ENCODE data around the gene SH3BP2. TPM values are rescaled to one million over a fixed set of nuclear protein-coding genes. Genes with fewer than 3 reads are reported as not detected.

The SH3BP2 gene
- polyA plus RNA-seq, 1 donor: 45.9 TPM

GRCh38 chr4:2863649-2864048 lies 70.8 kb downstream of the SH3BP2 start:
- no peaks in the 10 kb centered on the region for H3K27me3 ChIP-seq (ENCODE audit: control insufficient read depth, insufficient read depth, low read length)
- H3K27ac ChIP-seq (ENCODE audit: low read length): no peak overlapping the region
- peaks cover 56% of the 10 kb centered on the region for H3K4me1 ChIP-seq (ENCODE audit: control insufficient read depth, insufficient read depth, low read length)
- no peaks in the 10 kb centered on the region for H3K9me3 ChIP-seq (ENCODE audit: control insufficient read depth, low read depth, low read length)
- H3K4me3 ChIP-seq (ENCODE audit: low read length): no peak overlapping the region
- H3K36me3 ChIP-seq (ENCODE audit: control insufficient read depth, insufficient read depth, low read length): no peaks in the 10 kb centered on the region
- no peak for DNase-seq

GRCh38 chr4:2865196-2865780 lies 72.4 kb downstream of the SH3BP2 start:
- no peaks in the 10 kb centered on the region for H3K9me3 ChIP-seq (ENCODE audit: control insufficient read depth, low read depth, low read length)
- 67% methylated on average over 2 of the region's 2 CpGs for WGBS (ENCODE audit: insufficient coverage, low lambda C conversion rate)
- no peak for DNase-seq
- no peaks in the 10 kb centered on the region for H3K36me3 ChIP-seq (ENCODE audit: control insufficient read depth, insufficient read depth, low read length)
- H3K4me3 ChIP-seq (ENCODE audit: low read length): no peak overlapping the region
- no peaks in the 10 kb centered on the region for H3K27me3 ChIP-seq (ENCODE audit: control insufficient read depth, insufficient read depth, low read length)
- H3K27ac ChIP-seq (ENCODE audit: low read length): no peak overlapping the region
- peaks cover 67% of the 10 kb centered on the region for H3K4me1 ChIP-seq (ENCODE audit: control insufficient read depth, insufficient read depth, low read length)

GRCh38 chr4:2866160-2866861 lies 73.4 kb downstream of the SH3BP2 start:
- no peak for DNase-seq
- H3K9me3 ChIP-seq (ENCODE audit: control insufficient read depth, low read depth, low read length): no peaks in the 10 kb centered on the region
- H3K27ac ChIP-seq (ENCODE audit: low read length): no peak overlapping the region
- no peak overlapping the region for H3K4me3 ChIP-seq (ENCODE audit: low read length)
- 60% methylated on average over 2 of the region's 10 CpGs for WGBS (ENCODE audit: insufficient coverage, low lambda C conversion rate)
- peaks cover 63% of the 10 kb centered on the region for H3K4me1 ChIP-seq (ENCODE audit: control insufficient read depth, insufficient read depth, low read length)
- H3K27me3 ChIP-seq (ENCODE audit: control insufficient read depth, insufficient read depth, low read length): no peaks in the 10 kb centered on the region
- no peaks in the 10 kb centered on the region for H3K36me3 ChIP-seq (ENCODE audit: control insufficient read depth, insufficient read depth, low read length)

- Histone ChIP-seq H3K4me3 (ENCODE audit: low read length) (no peak overlapping the region), H3K27ac (ENCODE audit: low read length) (peak overlapping the region; percentile 43), H3K36me3 (ENCODE audit: control insufficient read depth, insufficient read depth, low read length) (no peaks in the 10 kb centered on the region), H3K4me1 (ENCODE audit: control insufficient read depth, insufficient read depth, low read length) (peaks cover 58% of the 10 kb centered on the region), H3K27me3 (ENCODE audit: control insufficient read depth, insufficient read depth, low read length) (no peaks in the 10 kb centered on the region), H3K9me3 (ENCODE audit: control insufficient read depth, low read depth, low read length) (no peaks in the 10 kb centered on the region)
- no peak for DNase-seq
- WGBS (ENCODE audit: insufficient coverage, low lambda C conversion rate): no CpG with 5 or more reads among the region's 5 CpGs
Measured at GRCh38 chr4:2866891-2867290, 74.0 kb downstream of the SH3BP2 start.

- Histone ChIP-seq H3K27me3 (ENCODE audit: control insufficient read depth, insufficient read depth, low read length) (no peaks in the 10 kb centered on the region), H3K4me3 (ENCODE audit: low read length) (no peak overlapping the region), H3K9me3 (ENCODE audit: control insufficient read depth, low read depth, low read length) (no peaks in the 10 kb centered on the region), H3K27ac (ENCODE audit: low read length) (peak overlapping the region; percentile 43), H3K4me1 (ENCODE audit: control insufficient read depth, insufficient read depth, low read length) (peaks cover 52% of the 10 kb centered on the region), H3K36me3 (ENCODE audit: control insufficient read depth, insufficient read depth, low read length) (no peaks in the 10 kb centered on the region)
- no CpG with 5 or more reads among the region's 10 CpGs for WGBS (ENCODE audit: insufficient coverage, low lambda C conversion rate)
- peak in 1 of 2 donors; percentile 34 for DNase-seq
Measured at GRCh38 chr4:2867758-2868491, 75.0 kb downstream of the SH3BP2 start.

- peak overlapping the region; percentile 33 for H3K27ac ChIP-seq (ENCODE audit: low read length)
- no peaks in the 10 kb centered on the region for H3K36me3 ChIP-seq (ENCODE audit: control insufficient read depth, insufficient read depth, low read length)
- H3K27me3 ChIP-seq (ENCODE audit: control insufficient read depth, insufficient read depth, low read length): no peaks in the 10 kb centered on the region
- no CpG with 5 or more reads among the region's 12 CpGs for WGBS (ENCODE audit: insufficient coverage, low lambda C conversion rate)
- DNase-seq: peak in 1 of 2 donors; percentile 29
- H3K4me3 ChIP-seq (ENCODE audit: low read length): no peak overlapping the region
- H3K4me1 ChIP-seq (ENCODE audit: control insufficient read depth, insufficient read depth, low read length): peaks cover 50% of the 10 kb centered on the region
- H3K9me3 ChIP-seq (ENCODE audit: control insufficient read depth, low read depth, low read length): no peaks in the 10 kb centered on the region
Measured at GRCh38 chr4:2868877-2869487, 76.1 kb downstream of the SH3BP2 start.

GRCh38 chr4:2869659-2870058 lies 76.8 kb downstream of the SH3BP2 start:
- peak overlapping the region; percentile 2 for H3K27ac ChIP-seq (ENCODE audit: low read length)
- H3K4me1 ChIP-seq (ENCODE audit: control insufficient read depth, insufficient read depth, low read length): peaks cover 49% of the 10 kb centered on the region
- no peaks in the 10 kb centered on the region for H3K36me3 ChIP-seq (ENCODE audit: control insufficient read depth, insufficient read depth, low read length)
- WGBS (ENCODE audit: insufficient coverage, low lambda C conversion rate): no CpG with 5 or more reads among the region's 6 CpGs
- DNase-seq: peak in 1 of 2 donors; percentile 21
- no peaks in the 10 kb centered on the region for H3K9me3 ChIP-seq (ENCODE audit: control insufficient read depth, low read depth, low read length)
- H3K4me3 ChIP-seq (ENCODE audit: low read length): no peak overlapping the region
- H3K27me3 ChIP-seq (ENCODE audit: control insufficient read depth, insufficient read depth, low read length): no peaks in the 10 kb centered on the region

GRCh38 chr4:2870082-2870481 lies 77.2 kb downstream of the SH3BP2 start:
- H3K27ac ChIP-seq (ENCODE audit: low read length): peak overlapping the region; percentile 2
- H3K36me3 ChIP-seq (ENCODE audit: control insufficient read depth, insufficient read depth, low read length): no peaks in the 10 kb centered on the region
- no peak overlapping the region for H3K4me3 ChIP-seq (ENCODE audit: low read length)
- H3K27me3 ChIP-seq (ENCODE audit: control insufficient read depth, insufficient read depth, low read length): no peaks in the 10 kb centered on the region
- peaks cover 49% of the 10 kb centered on the region for H3K4me1 ChIP-seq (ENCODE audit: control insufficient read depth, insufficient read depth, low read length)
- DNase-seq: peak in 1 of 2 donors; percentile 23
- WGBS (ENCODE audit: insufficient coverage, low lambda C conversion rate): no CpG with 5 or more reads among the region's 2 CpGs
- no peaks in the 10 kb centered on the region for H3K9me3 ChIP-seq (ENCODE audit: control insufficient read depth, low read depth, low read length)

GRCh38 chr4:2871466-2871865 lies 78.6 kb downstream of the SH3BP2 start:
- peaks cover 6% of the 10 kb centered on the region for H3K36me3 ChIP-seq (ENCODE audit: control insufficient read depth, insufficient read depth, low read length)
- H3K4me1 ChIP-seq (ENCODE audit: control insufficient read depth, insufficient read depth, low read length): peaks cover 49% of the 10 kb centered on the region
- H3K4me3 ChIP-seq (ENCODE audit: low read length): no peak overlapping the region
- H3K27me3 ChIP-seq (ENCODE audit: control insufficient read depth, insufficient read depth, low read length): no peaks in the 10 kb centered on the region
- H3K27ac ChIP-seq (ENCODE audit: low read length): no peak overlapping the region
- WGBS (ENCODE audit: insufficient coverage, low lambda C conversion rate): 80% methylated on average over 2 of the region's 4 CpGs
- DNase-seq: no peak
- no peaks in the 10 kb centered on the region for H3K9me3 ChIP-seq (ENCODE audit: control insufficient read depth, low read depth, low read length)

- DNase-seq: no peak
- no peak overlapping the region for H3K4me3 ChIP-seq (ENCODE audit: low read length)
- peaks cover 6% of the 10 kb centered on the region for H3K36me3 ChIP-seq (ENCODE audit: control insufficient read depth, insufficient read depth, low read length)
- no peaks in the 10 kb centered on the region for H3K9me3 ChIP-seq (ENCODE audit: control insufficient read depth, low read depth, low read length)
- H3K4me1 ChIP-seq (ENCODE audit: control insufficient read depth, insufficient read depth, low read length): peaks cover 44% of the 10 kb centered on the region
- no peaks in the 10 kb centered on the region for H3K27me3 ChIP-seq (ENCODE audit: control insufficient read depth, insufficient read depth, low read length)
- no CpG with 5 or more reads among the region's 2 CpGs for WGBS (ENCODE audit: insufficient coverage, low lambda C conversion rate)
- H3K27ac ChIP-seq (ENCODE audit: low read length): no peak overlapping the region
Measured at GRCh38 chr4:2871911-2872310, 79.0 kb downstream of the SH3BP2 start.

All from large intestine (tissue), 3 donors.